Natural killer cell (primary cell): Measurements from ENCODE around the gene CRTC1. TPM values are rescaled to one million over a fixed set of nuclear protein-coding genes. Genes with fewer than 3 reads are reported as not detected.

ENCODE experiments used
- ATAC-seq, 3 donors: fragments of 150-1000 bp in 2 of 3; fragments of 200-7000 bp in 1 of 3; cut with Tn5 transposase; 1 replicate in 1 of 3; 2 replicates in 2 of 3; pipeline ENCODE4 v1.10.0; 2021; ENCODE audit warnings: mild to moderate bottlenecking in 2 of 3, moderate library complexity in 2 of 3
- DNase-seq, 2 donors: peaks; one replicate each; pipeline versions ENCODE4 v3.0.0 to v3.0.0-alpha.2; 2013 to 2021; ENCODE audit warnings: mixed read lengths in 1 of 2
- H3K27ac ChIP-seq: one replicate; pipeline ENCODE4 v1.5.1; 2013; ENCODE audit warnings: mild to moderate bottlenecking, low read length
- H3K27me3 ChIP-seq: one replicate; pipeline ENCODE4 v1.6.1; 2013; ENCODE audit warnings: low read length; ENCODE audit not compliant: control insufficient read depth, insufficient read depth
- H3K36me3 ChIP-seq: one replicate; pipeline ENCODE4 v1.6.1; 2013; ENCODE audit warnings: low read length; ENCODE audit not compliant: control insufficient read depth, insufficient read depth
- H3K4me1 ChIP-seq: one replicate; pipeline ENCODE4 v1.6.1; 2013; ENCODE audit warnings: low read length; ENCODE audit not compliant: control insufficient read depth, insufficient read depth
- H3K4me3 ChIP-seq: one replicate; pipeline ENCODE4 v1.5.1; 2013; ENCODE audit warnings: low read length
- H3K9me3 ChIP-seq: one replicate; pipeline ENCODE4 v1.6.1; 2013; ENCODE audit warnings: low read length; ENCODE audit not compliant: control insufficient read depth, insufficient read depth
- H3K27ac Mint-ChIP-seq, 2 donors: one replicate each; pipeline ENCODE4 v1.8.0; 2022; ENCODE audit warnings: mild to moderate bottlenecking in 2 of 2, mixed read lengths in 2 of 2, moderate library complexity in 1 of 2
- H3K27me3 Mint-ChIP-seq, 2 donors: one replicate each; pipeline ENCODE4 v1.8.0; 2022; ENCODE audit warnings: low read depth in 2 of 2, mixed read lengths in 2 of 2
- H3K36me3 Mint-ChIP-seq: one replicate; pipeline ENCODE4 v1.8.0; 2022; ENCODE audit warnings: mixed read lengths
- H3K4me1 Mint-ChIP-seq, 2 donors: one replicate each; pipeline ENCODE4 v1.8.0; 2022; ENCODE audit warnings: mixed read lengths in 2 of 2
- H3K4me3 Mint-ChIP-seq: one replicate; pipeline ENCODE4 v1.8.0; 2022; ENCODE audit warnings: mild to moderate bottlenecking, moderate library complexity, mixed read lengths
- H3K9me3 Mint-ChIP-seq, 2 donors: one replicate each; pipeline ENCODE4 v1.8.0; 2022; ENCODE audit warnings: mixed read lengths in 2 of 2
- WGBS: methylation state at CpG from one replicate; pipeline ENCODE4 v1.1.7; 2013; ENCODE audit warnings: missing lambda C conversion rate; ENCODE audit not compliant: insufficient coverage; 5-methylcytosine and 5-hydroxymethylcytosine counted together
- intact Hi-C: fragments of 100-400 bp; cut with micrococcal nuclease; formaldehyde crosslinking; loops from one replicate; pipeline ENCODE4 v1.14.2; 2022
- total RNA-seq, 4 donors: library from RNA; stranded (reverse); fragments of 120-200 nt in 1 of 4; gene quantifications; one replicate each; pipeline versions ENCODE4 v1.2.3 to v1.2.4, GENCODE V29; 2013 to 2022
- TF ChIP-seq, protein P1 (sequence below): fragments of 200-600 bp; IDR thresholded peaks from one replicate; pipeline ENCODE4 v1.8.0; 2022; ENCODE audit warnings: antibody characterized with exemption

Gene CRTC1
- total RNA-seq, 3 donors from 2014 or later (not counting 1 experiment from before 2014, with no cell fraction given): 14.1 to 17.0 (median 14.3) TPM

DNA sequence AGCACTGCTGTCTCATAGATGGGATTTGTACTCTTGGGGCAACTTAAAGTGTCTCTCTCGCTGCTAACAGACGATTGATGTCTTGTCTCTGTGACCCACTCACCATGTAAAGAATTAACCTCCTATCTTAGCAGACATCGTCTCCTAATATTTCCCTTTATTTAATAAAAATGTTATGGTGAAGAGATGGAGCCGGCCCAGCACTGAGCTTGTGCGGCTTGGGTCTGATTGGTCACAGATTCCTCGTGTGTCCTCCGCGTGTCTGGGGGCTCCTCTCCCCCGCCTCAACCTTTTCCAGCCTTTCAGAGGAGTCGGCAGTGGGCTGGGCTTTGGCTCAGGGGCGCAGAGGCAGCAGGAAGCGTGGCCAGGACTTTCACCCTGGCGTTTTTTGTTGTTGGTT, 13.2 kb upstream of the CRTC1 start:
- H3K27me3 ChIP-seq: no peaks in the 10 kb centered on the region
- TF ChIP-seq, protein P1, sequence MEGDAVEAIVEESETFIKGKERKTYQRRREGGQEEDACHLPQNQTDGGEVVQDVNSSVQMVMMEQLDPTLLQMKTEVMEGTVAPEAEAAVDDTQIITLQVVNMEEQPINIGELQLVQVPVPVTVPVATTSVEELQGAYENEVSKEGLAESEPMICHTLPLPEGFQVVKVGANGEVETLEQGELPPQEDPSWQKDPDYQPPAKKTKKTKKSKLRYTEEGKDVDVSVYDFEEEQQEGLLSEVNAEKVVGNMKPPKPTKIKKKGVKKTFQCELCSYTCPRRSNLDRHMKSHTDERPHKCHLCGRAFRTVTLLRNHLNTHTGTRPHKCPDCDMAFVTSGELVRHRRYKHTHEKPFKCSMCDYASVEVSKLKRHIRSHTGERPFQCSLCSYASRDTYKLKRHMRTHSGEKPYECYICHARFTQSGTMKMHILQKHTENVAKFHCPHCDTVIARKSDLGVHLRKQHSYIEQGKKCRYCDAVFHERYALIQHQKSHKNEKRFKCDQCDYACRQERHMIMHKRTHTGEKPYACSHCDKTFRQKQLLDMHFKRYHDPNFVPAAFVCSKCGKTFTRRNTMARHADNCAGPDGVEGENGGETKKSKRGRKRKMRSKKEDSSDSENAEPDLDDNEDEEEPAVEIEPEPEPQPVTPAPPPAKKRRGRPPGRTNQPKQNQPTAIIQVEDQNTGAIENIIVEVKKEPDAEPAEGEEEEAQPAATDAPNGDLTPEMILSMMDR: no peak
- no peaks in the 10 kb centered on the region for H3K9me3 ChIP-seq
- H3K4me3 ChIP-seq: no peak overlapping the region
- H3K4me1 ChIP-seq: no peaks in the 10 kb centered on the region
- H3K27ac ChIP-seq: no peak overlapping the region
- no peak overlapping the region for H3K27ac Mint-ChIP-seq
- DNase-seq (no peak), ATAC-seq (no peak)
- H3K9me3 Mint-ChIP-seq: no peaks in the 10 kb centered on the region
- no peaks in the 10 kb centered on the region for H3K27me3 Mint-ChIP-seq
- H3K4me1 Mint-ChIP-seq: no peaks in the 10 kb centered on the region
- 93% methylated on average over 12 of the region's 13 CpGs for WGBS
- H3K4me3 Mint-ChIP-seq: no peak overlapping the region
- no peaks in the 10 kb centered on the region for H3K36me3 Mint-ChIP-seq
- peaks cover 19% of the 10 kb centered on the region for H3K36me3 ChIP-seq
- intact Hi-C loops: no loop called here

DNA sequence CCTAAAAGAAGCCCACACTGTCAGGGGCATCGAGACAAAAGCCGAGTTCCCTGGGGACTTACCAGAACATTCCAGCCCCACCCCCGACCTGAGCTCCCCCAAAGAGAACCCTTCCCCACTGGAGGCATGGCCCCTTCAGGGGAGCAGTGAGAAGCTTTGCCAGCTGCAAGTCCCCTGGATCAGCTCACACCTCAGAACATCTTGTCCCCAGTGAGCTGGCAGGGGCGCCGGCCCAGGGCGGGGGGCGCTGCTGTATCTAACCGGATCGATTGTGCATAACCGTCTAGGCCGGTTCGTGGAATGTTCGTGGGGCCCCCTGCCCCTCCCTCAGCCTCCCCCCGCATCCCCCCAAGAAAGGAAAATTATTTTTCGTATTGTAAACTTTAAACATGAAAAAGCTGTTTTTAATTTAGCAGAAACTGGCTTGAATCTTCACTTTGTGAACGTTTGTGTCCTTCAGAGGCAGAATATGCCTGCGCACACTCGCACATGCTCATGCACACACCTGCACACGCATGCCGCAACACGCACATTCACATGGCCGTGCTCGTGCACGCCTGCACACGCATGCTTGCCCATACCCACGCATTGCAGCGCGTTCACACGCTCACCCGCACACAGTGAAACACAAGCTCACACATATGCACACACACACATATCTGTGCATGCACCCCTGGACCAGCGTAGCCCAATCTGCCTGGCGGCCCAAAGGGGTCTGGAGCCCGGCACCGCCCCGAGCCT, 12.0 kb upstream of the CRTC1 start:
- no peak for ATAC-seq
- Histone ChIP-seq H3K36me3 (peaks cover 19% of the 10 kb centered on the region), H3K27ac (no peak overlapping the region), H3K4me1 (no peaks in the 10 kb centered on the region), H3K9me3 (no peaks in the 10 kb centered on the region), H3K27me3 (no peaks in the 10 kb centered on the region), H3K4me3 (no peak overlapping the region)
- Mint-ChIP-seq H3K4me1 (no peaks in the 10 kb centered on the region), H3K27ac (no peak overlapping the region), H3K36me3 (no peaks in the 10 kb centered on the region), H3K27me3 (no peaks in the 10 kb centered on the region), H3K4me3 (no peak overlapping the region), H3K9me3 (no peaks in the 10 kb centered on the region)
- intact Hi-C loops: no loop called here
- 94% methylated on average over 35 of the region's 35 CpGs for WGBS
- DNase-seq: no peak
- TF ChIP-seq, protein P1: no peak

DNA sequence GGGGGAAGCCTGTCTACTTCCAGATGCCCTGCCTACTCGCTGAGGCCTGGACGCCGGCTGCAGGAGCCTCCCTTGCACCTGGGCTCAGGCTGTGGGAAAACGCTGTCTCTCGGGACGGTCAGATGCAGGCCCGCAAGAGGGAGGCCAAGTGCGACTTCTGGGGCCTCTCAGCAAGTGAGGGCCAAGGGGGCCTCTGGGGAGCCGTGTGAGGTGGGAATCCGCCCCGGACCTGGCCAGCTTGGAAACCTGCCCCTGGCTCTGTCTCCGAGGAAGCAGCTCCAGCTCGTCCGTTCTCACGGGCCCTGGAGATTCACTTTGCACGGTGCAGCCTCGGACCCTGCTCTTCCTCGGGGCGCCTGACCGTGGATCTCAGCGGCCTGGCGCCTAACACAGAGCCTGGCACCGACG, 11.4 kb upstream of the CRTC1 start:
- Histone ChIP-seq H3K4me1 (no peaks in the 10 kb centered on the region), H3K27ac (no peak overlapping the region), H3K27me3 (no peaks in the 10 kb centered on the region), H3K9me3 (no peaks in the 10 kb centered on the region), H3K36me3 (peaks cover 19% of the 10 kb centered on the region), H3K4me3 (no peak overlapping the region)
- H3K9me3 Mint-ChIP-seq: no peaks in the 10 kb centered on the region
- TF ChIP-seq, protein P1: no peak
- no peaks in the 10 kb centered on the region for H3K27me3 Mint-ChIP-seq
- DNase-seq (no peak), ATAC-seq (no peak)
- H3K36me3 Mint-ChIP-seq: no peaks in the 10 kb centered on the region
- no peaks in the 10 kb centered on the region for H3K4me1 Mint-ChIP-seq
- H3K27ac Mint-ChIP-seq: no peak overlapping the region
- intact Hi-C loops: no loop called here
- 96% methylated on average over 24 of the region's 24 CpGs for WGBS
- no peak overlapping the region for H3K4me3 Mint-ChIP-seq
